IMR-90 (cell line): ENCODE results near the gene CEBPA. TPM values are rescaled to one million over a fixed set of nuclear protein-coding genes. Genes with fewer than 3 reads are reported as not detected.

Experiments used
- ATAC-seq: fragments of 200-7000 bp; cut with Tn5 transposase; 2 replicates; pipeline ENCODE4 v1.9.1; 2020; ENCODE audit warnings: low read depth, mild to moderate bottlenecking, moderate library complexity
- BruUV-seq: library from RNA; stranded (reverse); fragments of 400-500 nt; replicated peaks from 2 replicates; lab custom pipeline; 2021; lab: Mats Ljungman, UMichigan
- CTCF ChIA-PET: fragments of 300-600 bp; formaldehyde crosslinking; extraction: SDS; loops from one replicate; lab custom pipeline; 2021; ENCODE audit warnings: antibody characterized with exemption; lab: Yijun Ruan, JAX
- POLR2A ChIA-PET: fragments of 300-600 bp; sonication (Branson Sonifier 250); formaldehyde crosslinking; loops from one replicate; lab custom pipeline; 2022; ENCODE audit warnings: antibody characterized with exemption; ENCODE audit not compliant: unreplicated experiment; lab: Charles Lee
- DNase-seq: peaks from one replicate; pipeline ENCODE4 v3.0.0; 2013
- H2AFZ ChIP-seq: replicated peaks from 2 replicates; pipeline ENCODE3; 2013; ENCODE audit warnings: low read length, mild to moderate bottlenecking; ENCODE audit not compliant: poor library complexity
- H2AK5ac ChIP-seq: 2 replicates; pipeline ENCODE4 v1.6.1; 2013; ENCODE audit warnings: low read depth, low read length, inconsistent platforms
- H2AK9ac ChIP-seq: replicated peaks from 2 replicates; pipeline ENCODE3; 2013; ENCODE audit warnings: mild to moderate bottlenecking, low read depth, low read length, moderate library complexity; ENCODE audit not compliant: poor library complexity
- H2BK120ac ChIP-seq: 2 replicates; pipeline ENCODE4 v1.6.1; 2013; ENCODE audit warnings: low read depth, low read length, inconsistent platforms
- H2BK15ac ChIP-seq: 3 replicates; pipeline ENCODE4 v1.6.1; 2013; ENCODE audit warnings: low read depth, low read length, inconsistent platforms
- H2BK20ac ChIP-seq: 2 replicates; pipeline ENCODE4 v1.6.1; 2013; ENCODE audit warnings: low read depth, mild to moderate bottlenecking, inconsistent platforms, low read length, moderate library complexity
- H2BK5ac ChIP-seq: 2 replicates; pipeline ENCODE4 v1.6.1; 2013; ENCODE audit warnings: mild to moderate bottlenecking, low read depth, low read length, inconsistent platforms; ENCODE audit not compliant: poor library complexity, severe bottlenecking
- H3K14ac ChIP-seq: replicated peaks from 2 replicates; pipeline ENCODE4 v1.6.1; 2013; ENCODE audit warnings: low read depth, low read length, inconsistent platforms
- H3K18ac ChIP-seq: 2 replicates; pipeline ENCODE4 v1.6.1; 2013; ENCODE audit warnings: low read depth, low read length, control low read depth
- H3K23ac ChIP-seq: 2 replicates; pipeline ENCODE4 v1.6.1; 2013; ENCODE audit warnings: low read depth, low read length, inconsistent platforms
- H3K27ac ChIP-seq: 2 replicates; pipeline ENCODE4 v1.5.1; 2013; ENCODE audit warnings: mild to moderate bottlenecking, control low read depth, low read length; ENCODE audit not compliant: insufficient read depth
- H3K27me3 ChIP-seq: 2 replicates; pipeline ENCODE4 v1.6.1; 2013; ENCODE audit warnings: low read length; ENCODE audit not compliant: control insufficient read depth, insufficient read depth
- H3K36me3 ChIP-seq: 2 replicates; pipeline ENCODE4 v1.6.1; 2013; ENCODE audit warnings: low read length, mixed read lengths; ENCODE audit not compliant: control insufficient read depth, insufficient read depth
- H3K4ac ChIP-seq: 2 replicates; pipeline ENCODE4 v1.6.1; 2013; ENCODE audit warnings: low read depth, low read length, inconsistent platforms
- H3K4me1 ChIP-seq: 2 replicates; pipeline ENCODE4 v1.6.1; 2013; ENCODE audit warnings: low read length, mixed read lengths; ENCODE audit not compliant: control insufficient read depth, insufficient read depth
- H3K4me2 ChIP-seq: 2 replicates; pipeline ENCODE4 v1.6.1; 2013; ENCODE audit warnings: low read depth, mild to moderate bottlenecking, control low read depth, low read length, moderate library complexity
- H3K4me3 ChIP-seq: 2 replicates; pipeline ENCODE4 v1.5.1; 2013; ENCODE audit warnings: low read depth, mild to moderate bottlenecking, control low read depth, low read length, moderate library complexity; ENCODE audit not compliant: insufficient read depth
- H3K56ac ChIP-seq: 2 replicates; pipeline ENCODE4 v1.6.1; 2013; ENCODE audit warnings: low read length, inconsistent platforms; ENCODE audit not compliant: insufficient read depth; ENCODE audit errors: extremely low read depth
- H3K79me1 ChIP-seq, 2 experiments: 2 replicates each; pipeline ENCODE4 v1.6.1; 2013; ENCODE audit warnings: low read length in 2 of 2, inconsistent platforms in 1 of 2, low read depth in 1 of 2
- H3K9ac ChIP-seq: 2 replicates; pipeline ENCODE4 v1.6.1; 2013; ENCODE audit warnings: low read depth, low read length, control low read depth
- H3K9me1 ChIP-seq: 2 replicates; pipeline ENCODE4 v1.6.1; 2013; ENCODE audit warnings: low read length, inconsistent platforms; ENCODE audit not compliant: insufficient read depth
- H3K9me3 ChIP-seq: 2 replicates; pipeline ENCODE4 v1.6.1; 2013; ENCODE audit warnings: low read length; ENCODE audit not compliant: control insufficient read depth, insufficient read depth
- H4K20me1 ChIP-seq: 2 replicates; pipeline ENCODE4 v1.6.1; 2013; ENCODE audit warnings: low read length, inconsistent platforms; ENCODE audit not compliant: insufficient read depth
- H4K5ac ChIP-seq: 2 replicates; pipeline ENCODE4 v1.6.1; 2013; ENCODE audit warnings: mild to moderate bottlenecking, low read depth, low read length, control low read depth
- H4K8ac ChIP-seq, 2 experiments: 2 replicates each; pipeline ENCODE4 v1.6.1; 2013; ENCODE audit warnings: low read depth in 2 of 2, low read length in 2 of 2, control low read depth in 1 of 2, inconsistent platforms in 1 of 2
- H4K91ac ChIP-seq: 2 replicates; pipeline ENCODE4 v1.6.1; 2013; ENCODE audit warnings: low read depth, low read length, inconsistent platforms; ENCODE audit not compliant: insufficient read depth
- BHLHE40 ChIP-seq: fragments of 150-350 bp; IDR thresholded peaks from 2 replicates; pipeline ENCODE4 v1.6.1; 2016; ENCODE audit warnings: mild to moderate bottlenecking, low read depth, low read length
- CEBPB ChIP-seq: IDR thresholded peaks from 2 replicates; pipeline ENCODE4 v1.6.1; 2012; ENCODE audit warnings: low read depth, low read length, improper control_type of control experiment
- CHD1 ChIP-seq: IDR thresholded peaks from 2 replicates; pipeline ENCODE4 v1.6.1; 2012; ENCODE audit warnings: low read depth, low read length, improper control_type of control experiment
- CTCF ChIP-seq: conservative IDR thresholded peaks from 2 replicates; pipeline ENCODE4 v1.5.1; 2012; ENCODE audit warnings: mild to moderate bottlenecking, low read depth, low read length, improper control_type of control experiment
- ELK1 ChIP-seq: fragments of 150-350 bp; IDR thresholded peaks from 2 replicates; pipeline ENCODE4 v1.6.1; 2016; ENCODE audit warnings: low read depth, mild to moderate bottlenecking, low read length, moderate library complexity, borderline replicate concordance
- MAZ ChIP-seq: IDR thresholded peaks from 2 replicates; pipeline ENCODE4 v1.6.1; 2012; ENCODE audit warnings: low read depth, mild to moderate bottlenecking, low read length, improper control_type of control experiment, moderate library complexity, borderline replicate concordance
- MXI1 ChIP-seq: IDR thresholded peaks from 2 replicates; pipeline ENCODE4 v1.6.1; 2012; ENCODE audit warnings: low read depth, mild to moderate bottlenecking, low read length, moderate library complexity, borderline replicate concordance
- POLR2A ChIP-seq: IDR thresholded peaks from 2 replicates; pipeline ENCODE4 v1.6.1; 2012; ENCODE audit warnings: mild to moderate bottlenecking, low read depth, low read length
- RAD21 ChIP-seq: IDR thresholded peaks from 2 replicates; pipeline ENCODE4 v1.6.1; 2012; ENCODE audit warnings: low read length, improper control_type of control experiment
- RCOR1 ChIP-seq: IDR thresholded peaks from 2 replicates; pipeline ENCODE4 v1.6.1; 2012; ENCODE audit warnings: mild to moderate bottlenecking, low read length, improper control_type of control experiment; ENCODE audit not compliant: insufficient replicate concordance
- RFX5 ChIP-seq: IDR thresholded peaks from 2 replicates; pipeline ENCODE4 v1.8.0; 2012; ENCODE audit warnings: low read depth, mild to moderate bottlenecking, low read length, moderate library complexity
- SMC3 ChIP-seq: fragments of 150-350 bp; IDR thresholded peaks from 2 replicates; pipeline ENCODE4 v1.6.1; 2016; ENCODE audit warnings: low read depth, mild to moderate bottlenecking, antibody characterized with exemption, low read length, moderate library complexity
- WGBS, 2 experiments: methylation state at CpG; one replicate each; pipeline versions ENCODE4 v1.1.5 to v1.1.7; 2013; ENCODE audit warnings: missing lambda C conversion rate in 2 of 2; ENCODE audit not compliant: insufficient read length in 1 of 2; ENCODE audit errors: extremely low coverage in 2 of 2; 5-methylcytosine and 5-hydroxymethylcytosine counted together
- dilution Hi-C: fragments of 300-500 bp; cut with HindIII; formaldehyde crosslinking; loops from one replicate; pipeline ENCODE4 v1.14.3; 2018; ENCODE audit warnings: low sequenced_read_pairs; ENCODE audit not compliant: unreplicated experiment
- in situ Hi-C: fragments of 300-500 bp; cut with MboI; formaldehyde crosslinking; loops from 3 replicates; pipeline ENCODE4 v1.14.3; 2019; ENCODE audit warnings: low sequenced_read_pairs, inconsistent platforms, mixed read lengths
- intact Hi-C: fragments of 100-400 bp; cut with micrococcal nuclease; formaldehyde crosslinking; loops from 2 replicates; pipeline ENCODE4 v1.10.0; 2022
- polyA plus RNA-seq, 3 experiments: library from polyadenylated mRNA; depleted of rRNA; stranded (reverse); fragments of >200 nt; gene quantifications; 2 replicates each; pipeline ENCODE4 v1.2.3, GENCODE V29; 2012; ENCODE audit warnings: low replicate concordance in 1 of 3
- total RNA-seq: library from RNA; depleted of rRNA; stranded (reverse); fragments of >200 nt; gene quantifications from 2 replicates; pipeline ENCODE4 v1.2.3, GENCODE V29; 2012
- TF ChIP-seq, protein P1 (sequence below): fragments of 150-350 bp; IDR thresholded peaks from 2 replicates; pipeline ENCODE4 v1.6.1; 2017; ENCODE audit warnings: mild to moderate bottlenecking, antibody characterized with exemption, low read length, low read depth

The CEBPA gene
- total and polyA plus RNA-seq, 2 of the 4 experiments (the other 2 are of a cell fraction) = under 0.01 to 0.09 TPM

- H2BK5ac ChIP-seq = no peak overlapping the region
- no peak overlapping the region for H3K18ac ChIP-seq
- no peak overlapping the region for H4K91ac ChIP-seq
- H3K36me3 ChIP-seq = no peaks in the 10 kb centered on the region
- no peak overlapping the region for H3K4me3 ChIP-seq
- H2BK20ac ChIP-seq = no peak overlapping the region
- no peak overlapping the region for H4K5ac ChIP-seq
- H2AFZ ChIP-seq = no peak overlapping the region
- H3K27ac ChIP-seq = no peak overlapping the region
- TF ChIP-seq ELK1 (no peak), CHD1 (no peak), SMC3 (no peak), BHLHE40 (no peak), MAZ (no peak), POLR2A (no peak), RCOR1 (no peak), CEBPB (no peak), MXI1 (no peak), RAD21 (no peak), RFX5 (no peak), CTCF (no peak)
- TF ChIP-seq, protein P1, sequence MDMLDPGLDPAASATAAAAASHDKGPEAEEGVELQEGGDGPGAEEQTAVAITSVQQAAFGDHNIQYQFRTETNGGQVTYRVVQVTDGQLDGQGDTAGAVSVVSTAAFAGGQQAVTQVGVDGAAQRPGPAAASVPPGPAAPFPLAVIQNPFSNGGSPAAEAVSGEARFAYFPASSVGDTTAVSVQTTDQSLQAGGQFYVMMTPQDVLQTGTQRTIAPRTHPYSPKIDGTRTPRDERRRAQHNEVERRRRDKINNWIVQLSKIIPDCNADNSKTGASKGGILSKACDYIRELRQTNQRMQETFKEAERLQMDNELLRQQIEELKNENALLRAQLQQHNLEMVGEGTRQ = no peak
- no peaks in the 10 kb centered on the region for H3K79me1 ChIP-seq
- in situ Hi-C loops (no loop called here), intact Hi-C loops (no loop called here), dilution Hi-C loops (no loop called here)
- no peak overlapping the region for H2BK15ac ChIP-seq
- H3K4me1 ChIP-seq = peaks cover 3% of the 10 kb centered on the region; the same call in 1 of the 2 replicates
- no peak overlapping the region for H3K14ac ChIP-seq
- no peak overlapping the region for H3K4me2 ChIP-seq
- H2AK9ac ChIP-seq = no peak overlapping the region
- ChIA-PET POLR2A (no interaction called here), CTCF (no interaction called here)
- H3K9me1 ChIP-seq = no peaks in the 10 kb centered on the region
- no peak overlapping the region for H3K9ac ChIP-seq
- BruUV-seq = no TSS peak
- no CpG with 5 or more reads among the region's 11 CpGs for WGBS, 2 experiments
- H3K9me3 ChIP-seq = no peaks in the 10 kb centered on the region
- peaks cover 64% of the 10 kb centered on the region for H3K27me3 ChIP-seq
- no peak for DNase-seq
- H3K23ac ChIP-seq = no peak overlapping the region
- no peak overlapping the region for H2BK120ac ChIP-seq
- no peak overlapping the region for H4K8ac ChIP-seq
- H3K56ac ChIP-seq = no peak overlapping the region
- no peak overlapping the region for H2AK5ac ChIP-seq
- no peak overlapping the region for H3K4ac ChIP-seq
- H4K20me1 ChIP-seq = no peaks in the 10 kb centered on the region
- ATAC-seq = no peak
Measured at GRCh38 chr19:33297401-33298145, 4.8 kb downstream of the CEBPA start.
